HEK293 (cell line): ENCODE results near the gene CLK1.

Experiments
- ATF2 ChIP-seq: fragments of 450-650 bp; formaldehyde crosslinking; IDR thresholded peaks from 2 replicates; pipeline ENCODE4 v1.5.1; 2016; ENCODE audit warnings: missing biosample characterization, missing genetic modification characterization, low read depth
- BCL11B ChIP-seq: fragments of 450-650 bp; formaldehyde crosslinking; IDR thresholded peaks from 2 replicates; pipeline ENCODE4 v1.5.1; 2016; ENCODE audit warnings: low read depth, missing biosample characterization, missing genetic modification characterization
- GLIS1 ChIP-seq: fragments of 450-650 bp; formaldehyde crosslinking; IDR thresholded peaks from 2 replicates; pipeline ENCODE4 v1.5.1; 2016; ENCODE audit warnings: missing biosample characterization, missing genetic modification characterization
- HOXC10 ChIP-seq: sonication (generic); formaldehyde crosslinking; IDR thresholded peaks from 2 replicates; pipeline ENCODE4 v1.8.1; 2023; ENCODE audit warnings: mild to moderate bottlenecking, missing genetic modification reagents
- KLF16 ChIP-seq: fragments of 450-650 bp; formaldehyde crosslinking; IDR thresholded peaks from 2 replicates; pipeline ENCODE4 v1.5.1; 2017; ENCODE audit warnings: missing biosample characterization, missing genetic modification characterization
- MYNN ChIP-seq: fragments of 450-650 bp; formaldehyde crosslinking; IDR thresholded peaks from 2 replicates; pipeline ENCODE4 v1.5.1; 2016; ENCODE audit warnings: missing biosample characterization, missing genetic modification characterization, borderline replicate concordance
- PRDM10 ChIP-seq: fragments of 450-650 bp; formaldehyde crosslinking; IDR thresholded peaks from 2 replicates; pipeline ENCODE4 v1.5.1; 2016; ENCODE audit warnings: missing biosample characterization, missing genetic modification characterization
- SP3 ChIP-seq: fragments of 450-650 bp; formaldehyde crosslinking; IDR thresholded peaks from 2 replicates; pipeline ENCODE4 v1.5.1; 2016; ENCODE audit warnings: missing biosample characterization, missing genetic modification characterization
- TCF7L2 ChIP-seq: IDR thresholded peaks from 2 replicates; pipeline ENCODE4 v1.6.1; 2011; ENCODE audit warnings: low read depth, mild to moderate bottlenecking, inconsistent platforms, low read length, moderate library complexity, borderline replicate concordance
- ZNF132 ChIP-seq: fragments of 450-650 bp; formaldehyde crosslinking; IDR thresholded peaks from 2 replicates; pipeline ENCODE4 v1.5.1; 2017; ENCODE audit warnings: missing biosample characterization, missing genetic modification characterization, borderline replicate concordance
- ZNF202 ChIP-seq: fragments of 450-650 bp; formaldehyde crosslinking; IDR thresholded peaks from 2 replicates; pipeline ENCODE4 v1.5.1; 2016; ENCODE audit warnings: missing biosample characterization, missing genetic modification characterization, borderline replicate concordance
- ZNF221 ChIP-seq: fragments of 450-650 bp; formaldehyde crosslinking; IDR thresholded peaks from 2 replicates; pipeline ENCODE4 v1.5.1; 2017; ENCODE audit warnings: missing biosample characterization, missing genetic modification characterization, borderline replicate concordance
- ZNF23 ChIP-seq: fragments of 450-650 bp; formaldehyde crosslinking; IDR thresholded peaks from 2 replicates; pipeline ENCODE4 v1.5.1; 2016; ENCODE audit warnings: missing biosample characterization, missing genetic modification characterization, borderline replicate concordance
- ZNF26 ChIP-seq: fragments of 450-650 bp; formaldehyde crosslinking; IDR thresholded peaks from 2 replicates; pipeline ENCODE4 v1.5.1; 2016; ENCODE audit warnings: missing biosample characterization, missing genetic modification characterization
- ZNF350 ChIP-seq: fragments of 450-650 bp; formaldehyde crosslinking; IDR thresholded peaks from 2 replicates; pipeline ENCODE4 v1.5.0; 2017; ENCODE audit warnings: missing biosample characterization, mild to moderate bottlenecking, missing genetic modification characterization
- ZNF513 ChIP-seq: fragments of 450-650 bp; IDR thresholded peaks from 2 replicates; pipeline ENCODE4 v1.5.1; 2018; ENCODE audit warnings: missing biosample characterization, missing genetic modification characterization
- ZNF549 ChIP-seq: fragments of 450-650 bp; IDR thresholded peaks from 2 replicates; pipeline ENCODE4 v1.5.1; 2018; ENCODE audit warnings: missing biosample characterization, missing genetic modification characterization, mild to moderate bottlenecking, inconsistent platforms, moderate library complexity
- ZNF626 ChIP-seq: fragments of 450-650 bp; sonication (Bioruptor Pico); formaldehyde crosslinking; IDR thresholded peaks from 2 replicates; pipeline ENCODE4 v1.5.1; 2018; ENCODE audit warnings: missing biosample characterization, missing genetic modification characterization, inconsistent platforms
- ZNF670 ChIP-seq: fragments of 450-650 bp; formaldehyde crosslinking; IDR thresholded peaks from 2 replicates; pipeline ENCODE4 v1.5.1; 2016; ENCODE audit warnings: missing biosample characterization, missing genetic modification characterization, low read depth
- ZNF701 ChIP-seq: fragments of 450-650 bp; formaldehyde crosslinking; IDR thresholded peaks from 2 replicates; pipeline ENCODE4 v1.5.1; 2016; ENCODE audit warnings: missing biosample characterization, missing genetic modification characterization
- ZNF707 ChIP-seq: fragments of 450-650 bp; formaldehyde crosslinking; IDR thresholded peaks from 2 replicates; pipeline ENCODE4 v1.5.1; 2016; ENCODE audit warnings: missing biosample characterization, missing genetic modification characterization
- ZSCAN30 ChIP-seq: fragments of 450-650 bp; IDR thresholded peaks from 2 replicates; pipeline ENCODE4 v1.5.1; 2018; ENCODE audit warnings: missing biosample characterization, mild to moderate bottlenecking, missing genetic modification characterization, moderate library complexity
- TF ChIP-seq, protein P1 (sequence below): fragments of 450-650 bp; formaldehyde crosslinking; IDR thresholded peaks from 2 replicates; pipeline ENCODE4 v1.5.1; 2016; ENCODE audit warnings: missing biosample characterization, missing genetic modification characterization
- TF ChIP-seq, protein P2 (sequence below): fragments of 450-650 bp; formaldehyde crosslinking; IDR thresholded peaks from 2 replicates; pipeline ENCODE4 v1.5.1; 2017; ENCODE audit warnings: missing biosample characterization, mild to moderate bottlenecking, missing genetic modification characterization, moderate library complexity
- TF ChIP-seq, protein P3 (sequence below): fragments of 450-650 bp; formaldehyde crosslinking; IDR thresholded peaks from 2 replicates; pipeline ENCODE4 v1.5.1; 2016; ENCODE audit warnings: missing biosample characterization, missing genetic modification characterization

Gene CLK1

GRCh38 chr2:200862532-200863000 lies 1.9 kb downstream of the CLK1 start (continued):
- no peak for TF ChIP-seq ZNF707 (tag by site-specific recombination)
- TF ChIP-seq, protein P1, sequence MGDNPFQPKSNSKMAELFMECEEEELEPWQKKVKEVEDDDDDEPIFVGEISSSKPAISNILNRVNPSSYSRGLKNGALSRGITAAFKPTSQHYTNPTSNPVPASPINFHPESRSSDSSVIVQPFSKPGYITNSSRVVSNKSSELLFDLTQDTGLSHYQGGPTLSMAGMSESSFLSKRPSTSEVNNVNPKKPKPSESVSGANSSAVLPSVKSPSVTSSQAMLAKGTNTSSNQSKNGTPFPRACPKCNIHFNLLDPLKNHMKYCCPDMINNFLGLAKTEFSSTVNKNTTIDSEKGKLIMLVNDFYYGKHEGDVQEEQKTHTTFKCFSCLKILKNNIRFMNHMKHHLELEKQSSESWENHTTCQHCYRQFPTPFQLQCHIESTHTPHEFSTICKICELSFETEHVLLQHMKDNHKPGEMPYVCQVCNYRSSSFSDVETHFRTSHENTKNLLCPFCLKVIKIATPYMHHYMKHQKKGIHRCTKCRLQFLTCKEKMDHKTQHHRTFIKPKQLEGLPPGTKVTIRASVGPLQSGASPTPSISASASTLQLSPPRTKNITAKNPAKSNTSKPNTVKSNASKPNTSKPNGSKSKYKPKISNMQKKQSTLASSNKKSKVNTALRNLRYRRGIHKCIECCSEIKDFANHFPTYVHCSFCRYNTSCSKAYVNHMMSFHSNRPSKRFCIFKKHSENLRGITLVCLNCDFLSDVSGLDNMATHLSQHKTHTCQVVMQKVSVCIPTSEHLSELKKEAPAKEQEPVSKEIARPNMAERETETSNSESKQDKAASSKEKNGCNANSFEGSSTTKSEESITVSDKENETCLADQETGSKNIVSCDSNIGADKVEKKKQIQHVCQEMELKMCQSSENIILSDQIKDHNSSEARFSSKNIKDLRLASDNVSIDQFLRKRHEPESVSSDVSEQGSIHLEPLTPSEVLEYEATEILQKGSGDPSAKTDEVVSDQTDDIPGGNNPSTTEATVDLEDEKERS (tag by site-specific recombination): no peak
- no peak for TF ChIP-seq ZNF202 (tag by site-specific recombination)
- no peak for TF ChIP-seq ZNF549 (tag by site-specific recombination)
- no peak for TF ChIP-seq ZNF132
- TF ChIP-seq ZNF26 (tag by site-specific recombination): no peak
- peak; percentile 86 for TF ChIP-seq ATF2 (tag by site-specific recombination)
- no peak for TF ChIP-seq BCL11B
- TF ChIP-seq ZNF513 (tag by site-specific recombination): no peak
- no peak for TF ChIP-seq ZNF626 (tag by site-specific recombination)
- no peak for TF ChIP-seq GLIS1 (tag by site-specific recombination)
- TF ChIP-seq PRDM10 (tag by site-specific recombination): peak; percentile 14; the same call in 1 of the 2 replicates
- no peak for TF ChIP-seq HOXC10
- no peak for TF ChIP-seq ZNF670
- TF ChIP-seq TCF7L2: no peak
- TF ChIP-seq, protein P2, sequence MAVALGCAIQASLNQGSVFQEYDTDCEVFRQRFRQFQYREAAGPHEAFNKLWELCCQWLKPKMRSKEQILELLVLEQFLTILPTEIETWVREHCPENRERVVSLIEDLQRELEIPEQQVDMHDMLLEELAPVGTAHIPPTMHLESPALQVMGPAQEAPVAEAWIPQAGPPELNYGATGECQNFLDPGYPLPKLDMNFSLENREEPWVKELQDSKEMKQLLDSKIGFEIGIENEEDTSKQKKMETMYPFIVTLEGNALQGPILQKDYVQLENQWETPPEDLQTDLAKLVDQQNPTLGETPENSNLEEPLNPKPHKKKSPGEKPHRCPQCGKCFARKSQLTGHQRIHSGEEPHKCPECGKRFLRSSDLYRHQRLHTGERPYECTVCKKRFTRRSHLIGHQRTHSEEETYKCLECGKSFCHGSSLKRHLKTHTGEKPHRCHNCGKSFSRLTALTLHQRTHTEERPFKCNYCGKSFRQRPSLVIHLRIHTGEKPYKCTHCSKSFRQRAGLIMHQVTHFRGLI: no peak
- no peak for TF ChIP-seq MYNN
- no peak for TF ChIP-seq ZNF23 (tag by site-specific recombination)
- no peak for TF ChIP-seq ZNF701 (tag by site-specific recombination)
- no peak for TF ChIP-seq SP3 (tag by site-specific recombination)
- TF ChIP-seq ZNF221: no peak
- TF ChIP-seq, protein P3, sequence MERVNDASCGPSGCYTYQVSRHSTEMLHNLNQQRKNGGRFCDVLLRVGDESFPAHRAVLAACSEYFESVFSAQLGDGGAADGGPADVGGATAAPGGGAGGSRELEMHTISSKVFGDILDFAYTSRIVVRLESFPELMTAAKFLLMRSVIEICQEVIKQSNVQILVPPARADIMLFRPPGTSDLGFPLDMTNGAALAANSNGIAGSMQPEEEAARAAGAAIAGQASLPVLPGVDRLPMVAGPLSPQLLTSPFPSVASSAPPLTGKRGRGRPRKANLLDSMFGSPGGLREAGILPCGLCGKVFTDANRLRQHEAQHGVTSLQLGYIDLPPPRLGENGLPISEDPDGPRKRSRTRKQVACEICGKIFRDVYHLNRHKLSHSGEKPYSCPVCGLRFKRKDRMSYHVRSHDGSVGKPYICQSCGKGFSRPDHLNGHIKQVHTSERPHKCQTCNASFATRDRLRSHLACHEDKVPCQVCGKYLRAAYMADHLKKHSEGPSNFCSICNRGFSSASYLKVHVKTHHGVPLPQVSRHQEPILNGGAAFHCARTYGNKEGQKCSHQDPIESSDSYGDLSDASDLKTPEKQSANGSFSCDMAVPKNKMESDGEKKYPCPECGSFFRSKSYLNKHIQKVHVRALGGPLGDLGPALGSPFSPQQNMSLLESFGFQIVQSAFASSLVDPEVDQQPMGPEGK (tag by site-specific recombination): no peak
- no peak for TF ChIP-seq ZSCAN30 (tag by site-specific recombination)
- TF ChIP-seq KLF16 (tag by site-specific recombination): 0 out of 2 replicates have a peak, but pooled peaks have one; percentile 14
- no peak for TF ChIP-seq ZNF350 (tag by site-specific recombination)
